H7 (cell line): ENCODE results near the gene PLEKHG4B. TPM values are rescaled to one million over a fixed set of nuclear protein-coding genes. Genes with fewer than 3 reads are reported as not detected.

ENCODE experiments used
- DNase-seq: peaks from one replicate; pipeline ENCODE4 v3.0.0; 2012
- H3K27me3 ChIP-seq: 2 replicates; pipeline ENCODE4 v1.6.0; 2011; ENCODE audit warnings: mild to moderate bottlenecking, low read length; ENCODE audit not compliant: control insufficient read depth, insufficient read depth
- H3K36me3 ChIP-seq: replicated peaks from 2 replicates; pipeline ENCODE4 v1.5.1; 2011; ENCODE audit warnings: low read length; ENCODE audit not compliant: control insufficient read depth, insufficient read depth
- H3K4me3 ChIP-seq: 2 replicates; pipeline ENCODE4 v1.5.1; 2011; ENCODE audit warnings: low read depth, mild to moderate bottlenecking, control low read depth, low read length, moderate library complexity; ENCODE audit not compliant: insufficient read depth
- total RNA-seq: library from RNA; depleted of rRNA; stranded (reverse); fragments of >200 nt; shearing (Covaris generic); gene quantifications from 2 replicates; pipeline ENCODE4 v1.2.3, GENCODE V29; 2014

The PLEKHG4B gene
- total RNA-seq, 1 experiment from 2014 or later: 34.1 TPM

DNA sequence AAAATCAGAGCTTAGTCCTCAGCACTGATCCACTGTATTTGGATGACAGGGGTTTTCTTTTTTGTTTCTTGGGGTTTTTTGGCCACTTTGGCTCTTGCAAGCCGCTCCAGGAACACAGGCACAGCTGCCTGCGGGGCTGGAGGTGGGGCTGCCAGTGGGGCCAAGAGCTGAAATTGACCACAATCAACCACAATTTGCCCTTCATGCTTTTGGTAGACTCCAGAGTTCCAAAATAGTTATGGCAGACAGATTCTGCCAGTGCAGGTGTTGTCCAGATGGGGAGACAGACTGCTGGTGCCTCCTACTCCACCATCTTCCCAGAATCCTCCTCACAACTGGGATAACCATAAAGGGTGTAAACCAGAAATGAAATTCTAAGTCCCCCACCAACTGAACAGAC lies 36.5 kb downstream of the PLEKHG4B start:
- no peaks in the 10 kb centered on the region for H3K27me3 ChIP-seq

DNA sequence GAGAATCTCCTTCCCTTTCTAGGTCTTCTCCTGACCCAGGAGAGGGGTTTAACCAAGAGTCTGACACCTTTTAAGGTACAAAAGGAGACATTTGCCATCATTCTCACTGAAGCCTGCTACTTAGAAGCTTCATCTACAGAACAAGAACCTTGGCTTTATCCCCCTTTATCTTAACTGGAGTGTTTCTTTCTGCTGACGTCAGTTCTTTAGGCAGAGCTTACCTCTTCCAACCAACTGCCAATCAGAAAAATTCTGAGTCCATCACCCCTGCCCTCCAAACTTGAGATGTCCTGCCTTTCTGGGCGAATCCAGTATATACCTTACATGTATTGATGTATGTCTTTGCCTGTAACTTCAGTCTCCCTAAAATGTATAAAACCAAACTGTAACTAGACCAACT lies 37.2 kb downstream of the PLEKHG4B start:
- no peaks in the 10 kb centered on the region for H3K27me3 ChIP-seq
- no peak for DNase-seq
- H3K4me3 ChIP-seq: no peak overlapping the region
- H3K36me3 ChIP-seq: 0 out of 2 replicates have a peak, but pooled peaks cover 2% of the 10 kb centered on the region

More for the DNA sequence above, 36.5 kb downstream of the PLEKHG4B start:
- Histone ChIP-seq H3K4me3 (no peak overlapping the region), H3K36me3 (0 out of 2 replicates have a peak, but pooled peaks cover 2% of the 10 kb centered on the region)
- no peak for DNase-seq

DNA sequence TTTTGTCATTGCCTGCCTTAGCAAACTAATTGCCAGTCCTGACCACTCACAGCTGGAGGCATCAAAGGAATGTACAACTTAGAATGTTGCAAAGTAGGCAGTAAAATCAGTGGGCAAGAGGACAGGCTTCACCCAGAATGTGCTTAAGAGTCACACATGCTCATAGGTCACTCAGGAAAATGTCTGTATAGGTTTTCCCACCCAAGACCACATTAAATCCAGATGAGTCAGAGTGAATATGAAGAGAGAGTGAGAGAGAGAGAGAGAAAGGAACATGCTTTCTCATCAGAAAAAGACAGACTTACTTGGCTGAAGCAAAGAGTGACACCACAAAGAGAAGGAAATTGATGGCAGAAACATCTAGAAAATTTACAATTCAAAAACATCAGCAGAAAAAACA lies 37.9 kb downstream of the PLEKHG4B start:
- Histone ChIP-seq H3K4me3 (no peak overlapping the region), H3K27me3 (no peaks in the 10 kb centered on the region), H3K36me3 (no peaks in the 10 kb centered on the region)
- DNase-seq: no peak

DNA sequence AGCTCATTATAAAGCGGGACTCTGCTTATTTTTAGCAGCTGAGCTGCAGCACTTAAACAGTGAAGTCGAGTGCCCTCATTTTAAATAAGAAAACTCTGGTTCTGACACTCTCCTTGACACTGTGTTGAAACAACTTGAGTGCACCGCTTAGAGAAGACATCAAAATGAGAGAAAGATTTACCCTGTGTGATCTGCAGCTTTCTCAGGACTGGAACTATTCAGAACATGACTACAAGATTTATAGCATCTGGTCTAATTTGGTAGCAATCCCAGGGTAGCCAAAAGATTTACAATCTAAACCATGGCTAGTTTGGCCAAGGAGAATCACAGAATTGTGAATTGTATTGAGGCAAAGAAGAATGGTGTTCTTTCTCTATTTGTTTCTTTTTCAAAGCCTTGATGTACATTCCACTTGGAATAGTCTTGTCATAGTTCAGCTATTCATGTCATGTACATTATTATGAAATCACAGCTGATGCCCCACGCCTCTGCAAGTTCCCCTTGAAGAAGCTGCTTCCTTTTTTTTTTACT lies 38.7 kb downstream of the PLEKHG4B start:
- no peaks in the 10 kb centered on the region for H3K36me3 ChIP-seq
- H3K4me3 ChIP-seq: no peak overlapping the region
- DNase-seq: no peak
- no peaks in the 10 kb centered on the region for H3K27me3 ChIP-seq

DNA sequence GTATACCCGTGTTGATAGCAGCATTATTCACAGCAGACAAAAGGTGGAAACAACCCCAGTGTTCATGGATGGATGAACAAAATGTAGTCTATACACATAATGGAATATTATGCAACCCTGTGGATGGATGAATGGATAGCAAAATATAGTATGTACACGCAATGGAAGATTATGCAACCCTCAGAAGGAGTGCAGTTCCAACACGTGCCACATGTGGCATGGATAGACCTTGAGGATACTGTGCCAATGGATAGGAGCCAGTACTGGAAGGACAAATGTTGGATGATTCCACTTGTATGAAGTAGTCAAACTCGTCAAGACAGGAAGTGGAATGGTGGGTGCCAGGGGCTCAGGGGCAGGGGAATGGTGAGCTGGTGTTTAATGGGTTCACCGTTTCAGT lies 44.9 kb downstream of the PLEKHG4B start:
- no peak overlapping the region for H3K4me3 ChIP-seq
- H3K36me3 ChIP-seq: peaks cover under 1% of the 10 kb centered on the region
- no peak for DNase-seq
- no peaks in the 10 kb centered on the region for H3K27me3 ChIP-seq

DNA sequence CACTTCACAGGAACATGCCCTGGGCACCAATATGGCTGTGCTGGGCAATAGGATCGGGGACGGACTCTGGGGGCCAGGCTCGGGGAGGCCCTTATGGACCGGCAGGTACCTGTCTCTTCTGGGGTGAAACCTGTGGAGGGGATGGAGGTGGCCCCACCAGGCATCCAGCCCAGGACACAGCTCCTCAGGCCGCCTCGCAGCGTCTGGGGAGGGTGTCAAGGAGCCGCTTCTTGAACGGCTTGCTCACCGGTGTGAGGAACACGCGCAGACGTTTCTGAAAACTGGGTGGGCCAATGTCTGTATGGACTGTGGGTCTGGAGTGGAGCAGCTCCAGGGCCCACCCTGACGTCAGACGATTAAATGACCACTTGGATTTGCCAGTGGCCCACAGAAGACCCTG lies 45.8 kb downstream of the PLEKHG4B start:
- DNase-seq: peak; percentile 46
- H3K36me3 ChIP-seq: peaks cover 7% of the 10 kb centered on the region
- no peak overlapping the region for H3K4me3 ChIP-seq
- H3K27me3 ChIP-seq: no peaks in the 10 kb centered on the region

DNA sequence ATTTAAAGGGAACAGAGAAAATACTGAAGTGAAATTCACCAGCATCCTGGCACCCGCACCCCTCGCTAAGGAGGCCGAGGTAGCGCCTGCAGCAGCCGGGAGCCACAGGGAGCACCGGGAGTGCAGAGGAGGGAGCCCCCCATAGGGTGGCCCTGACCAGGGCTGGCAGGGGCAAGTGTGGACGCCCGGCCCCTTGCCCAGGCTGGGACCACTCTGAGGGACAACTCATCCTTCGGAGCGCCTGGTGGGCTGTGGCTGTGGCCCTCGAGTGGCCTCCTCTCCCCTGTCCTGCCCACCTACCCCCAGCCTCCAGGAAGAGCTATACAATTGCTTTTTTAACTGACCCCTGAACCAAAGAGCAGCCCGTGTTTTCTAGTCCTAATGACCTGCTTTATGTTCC lies 47.0 kb downstream of the PLEKHG4B start:
- Histone ChIP-seq H3K36me3 (peaks cover 18% of the 10 kb centered on the region), H3K4me3 (no peak overlapping the region), H3K27me3 (no peaks in the 10 kb centered on the region)
- peak; percentile 65 for DNase-seq

DNA sequence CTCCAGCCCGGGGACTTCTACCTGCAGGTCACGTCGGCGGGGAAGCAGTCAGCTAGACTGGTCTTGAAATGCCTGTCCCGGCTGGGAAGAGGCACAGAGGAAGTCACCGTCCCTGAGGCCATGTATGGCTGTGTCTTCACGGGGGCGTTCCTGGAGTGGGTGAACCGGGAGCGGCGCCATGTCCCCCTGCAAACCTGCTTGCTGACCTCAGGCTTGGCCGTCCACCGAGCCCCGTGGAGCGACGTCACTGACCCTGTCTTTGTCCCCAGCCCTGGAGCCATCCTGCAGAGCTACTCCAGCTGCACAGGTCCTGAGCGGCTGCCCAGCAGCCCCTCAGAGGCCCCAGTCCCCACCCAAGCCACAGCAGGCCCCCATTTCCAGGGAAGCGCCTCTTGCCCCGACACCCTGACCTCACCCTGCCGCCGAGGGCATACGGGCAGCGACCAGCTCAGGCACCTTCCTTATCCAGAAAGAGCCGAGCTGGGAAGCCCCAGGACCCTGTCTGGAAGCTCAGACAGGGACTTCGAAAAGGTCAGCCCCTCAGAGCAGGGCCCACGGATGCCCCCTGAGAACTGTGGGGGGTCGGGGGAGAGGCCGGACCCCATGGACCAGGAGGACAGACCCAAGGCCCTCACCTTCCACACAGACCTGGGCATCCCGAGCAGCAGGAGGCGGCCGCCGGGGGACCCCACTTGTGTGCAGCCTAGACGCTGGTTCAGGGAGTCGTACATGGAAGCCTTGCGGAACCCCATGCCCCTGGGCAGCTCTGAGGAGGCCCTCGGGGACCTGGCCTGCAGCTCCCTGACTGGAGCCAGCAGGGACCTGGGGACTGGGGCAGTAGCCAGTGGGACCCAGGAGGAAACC lies 47.8 kb downstream of the PLEKHG4B start:
- H3K27me3 ChIP-seq: no peaks in the 10 kb centered on the region

DNA sequence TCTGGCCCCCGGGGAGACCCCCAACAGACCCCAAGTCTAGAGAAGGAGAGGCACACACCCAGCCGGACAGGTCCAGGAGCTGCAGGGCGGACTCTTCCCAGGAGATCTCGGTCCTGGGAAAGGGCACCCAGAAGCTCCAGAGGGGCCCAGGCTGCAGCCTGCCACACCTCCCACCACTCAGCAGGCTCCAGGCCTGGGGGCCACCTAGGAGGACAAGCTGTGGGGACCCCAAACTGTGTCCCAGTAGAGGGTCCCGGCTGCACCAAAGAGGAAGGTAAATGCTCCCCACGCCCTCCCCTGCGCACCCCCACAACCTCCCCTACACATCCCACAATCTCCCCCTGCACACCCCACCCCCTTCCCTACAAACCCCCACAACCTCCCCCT lies 48.5 kb downstream of the PLEKHG4B start:
- H3K27me3 ChIP-seq: no peaks in the 10 kb centered on the region
- H3K4me3 ChIP-seq: no peak overlapping the region
- peaks cover 24% of the 10 kb centered on the region for H3K36me3 ChIP-seq
- peak; percentile 57 for DNase-seq

More for the DNA sequence above, 47.8 kb downstream of the PLEKHG4B start:
- no peak overlapping the region for H3K4me3 ChIP-seq
- H3K36me3 ChIP-seq: peaks cover 22% of the 10 kb centered on the region
- peak; percentile 56 for DNase-seq

DNA sequence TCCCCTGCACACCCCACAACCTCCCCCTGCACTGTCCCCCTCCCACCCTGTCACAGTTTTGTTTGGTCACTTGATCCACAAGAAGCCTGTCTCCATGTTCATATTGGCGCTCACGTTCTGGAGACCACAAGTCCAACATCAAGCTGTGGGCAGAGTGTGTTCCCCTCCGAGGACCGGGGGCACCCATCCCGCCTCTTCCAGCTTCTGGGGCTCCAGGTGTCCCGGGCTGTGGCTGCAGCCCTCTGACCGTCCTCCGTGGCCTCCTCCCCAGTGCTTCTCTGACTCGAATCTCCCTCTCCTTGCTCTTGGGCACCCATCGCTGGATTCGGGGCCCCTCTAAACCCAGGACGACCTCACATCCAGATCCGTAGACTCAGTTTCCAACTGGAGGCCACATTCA lies 49.2 kb downstream of the PLEKHG4B start:
- Histone ChIP-seq H3K4me3 (no peak overlapping the region), H3K36me3 (peaks cover 29% of the 10 kb centered on the region), H3K27me3 (no peaks in the 10 kb centered on the region)
- peak; percentile 57 for DNase-seq

DNA sequence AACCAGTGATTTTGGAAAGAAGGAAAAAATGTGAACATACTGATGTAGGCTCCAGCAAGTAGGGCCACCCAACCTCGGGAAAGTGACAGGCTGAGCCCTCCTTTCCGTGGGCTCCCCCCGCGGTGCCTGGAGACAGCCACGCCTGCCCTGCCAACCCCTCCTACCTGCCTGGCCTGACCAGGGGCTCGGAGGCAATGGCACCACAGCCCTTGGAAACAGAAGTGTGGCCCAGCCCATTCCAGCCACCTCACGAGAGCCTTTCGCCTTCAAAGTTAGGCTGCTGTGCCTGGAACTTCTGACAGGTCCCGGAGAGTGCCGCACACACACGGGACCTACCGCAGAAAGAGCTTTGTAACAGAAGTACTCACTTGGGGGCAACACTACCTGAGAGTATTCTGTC lies 49.8 kb downstream of the PLEKHG4B start:
- DNase-seq: peak; percentile 64
- no peaks in the 10 kb centered on the region for H3K27me3 ChIP-seq
- no peak overlapping the region for H3K4me3 ChIP-seq
- H3K36me3 ChIP-seq: peaks cover 30% of the 10 kb centered on the region

DNA sequence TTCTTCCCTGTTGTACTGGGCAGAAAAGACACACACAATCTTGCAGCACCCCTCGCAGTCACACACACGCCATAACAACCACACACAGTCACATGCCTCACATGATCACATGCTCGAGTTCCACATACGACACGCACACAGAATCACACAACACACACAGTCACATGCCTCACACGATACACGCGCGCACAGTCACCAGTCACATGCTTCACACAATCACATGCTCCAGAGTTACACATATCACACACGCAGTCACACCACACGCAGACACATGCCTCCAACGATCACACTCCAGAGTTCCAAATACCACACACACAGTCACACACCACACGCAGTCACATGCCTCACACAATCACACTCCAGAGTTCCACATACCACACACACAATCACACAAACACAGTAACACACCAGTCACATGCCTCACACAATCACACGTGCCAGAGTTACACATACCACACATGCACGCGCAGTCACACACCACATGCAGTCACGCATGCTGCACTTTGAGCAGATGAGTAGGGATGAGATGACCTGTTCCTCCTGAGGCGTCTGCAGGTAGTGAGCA lies 50.4 kb downstream of the PLEKHG4B start:
- Histone ChIP-seq H3K27me3 (no peaks in the 10 kb centered on the region), H3K4me3 (no peak overlapping the region), H3K36me3 (peaks cover 35% of the 10 kb centered on the region)
- DNase-seq: no peak

DNA sequence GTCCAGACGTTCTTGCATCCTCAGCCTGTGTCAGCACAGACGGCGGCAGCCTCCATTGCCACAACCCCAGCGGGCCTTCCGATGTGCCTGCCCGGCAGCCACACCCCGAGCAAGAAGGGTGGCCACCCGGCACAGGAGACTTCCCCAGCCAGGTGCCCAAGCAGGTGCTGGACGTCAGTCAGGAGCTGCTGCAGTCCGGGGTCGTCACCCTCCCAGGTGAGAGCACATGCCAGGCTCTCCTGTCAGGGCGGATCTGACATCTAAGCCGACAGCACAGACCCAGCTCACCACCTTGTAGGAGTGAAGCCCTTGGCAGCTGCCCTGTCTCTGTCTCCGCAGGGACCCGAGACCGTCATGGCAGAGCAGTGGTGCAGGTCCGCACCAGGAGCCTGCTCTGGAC lies 51.1 kb downstream of the PLEKHG4B start:
- no peak for DNase-seq
- Histone ChIP-seq H3K36me3 (peaks cover 36% of the 10 kb centered on the region), H3K27me3 (no peaks in the 10 kb centered on the region), H3K4me3 (no peak overlapping the region)

DNA sequence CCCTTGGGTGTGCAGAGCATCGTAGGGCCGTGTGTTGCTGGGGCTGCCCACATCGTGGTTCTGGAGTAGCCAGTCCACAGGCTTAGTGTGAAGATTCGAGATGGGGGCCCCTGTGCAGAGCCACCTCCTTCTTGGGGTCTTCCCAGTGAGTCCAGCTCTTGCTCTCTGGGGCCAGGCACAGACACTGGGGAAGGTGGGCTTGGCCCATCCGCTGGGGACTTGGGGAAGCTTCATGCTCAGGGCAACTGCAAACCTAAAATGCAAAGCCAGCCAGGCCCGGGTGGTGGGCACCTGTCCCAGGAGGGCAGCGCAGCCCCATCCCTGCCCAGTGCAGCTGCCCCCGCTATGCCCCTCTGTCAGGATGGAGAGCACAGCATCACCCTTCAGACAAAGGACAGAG lies 53.0 kb downstream of the PLEKHG4B start:
- Histone ChIP-seq H3K27me3 (no peaks in the 10 kb centered on the region), H3K36me3 (peaks cover 36% of the 10 kb centered on the region), H3K4me3 (no peak overlapping the region)
- DNase-seq: no peak
